Measurements from ENCODE around the gene PALMD.

GRCh38 chr1:99728494-99729235 lies 82.8 kb downstream of the PALMD start:
- TF ChIP-seq EZH2phosphoT487 (IDR thresholded peaks at IDR 0.05; ENCODE audit: borderline replicate concordance) (no peak), CTCF (conservative IDR thresholded peaks at IDR 0.05; ENCODE audit: low read length) (peak; percentile 77)
